Stomach (tissue), 4 donors: ENCODE measurements around the gene AGAP9.
"Not testable (repeated sequence)": the region's sequence is repeated elsewhere in the genome, so short reads cannot be mapped to it uniquely, and the experiment has no call there.

Experiments used
- POLR2A ChIP-seq, 4 donors: fragments of 450-650 bp; IDR thresholded peaks; one replicate each; pipeline ENCODE4 v1.6.1; 2016; ENCODE audit warnings: antibody characterized with exemption in 4 of 4, control low read depth in 2 of 4, mild to moderate bottlenecking in 1 of 4, moderate library complexity in 1 of 4
- TF ChIP-seq, protein P1 (sequence below), 7 experiments: fragments of 450-650 bp in 4 of 7; fragments of 200-600 bp in 3 of 7; sonication (generic) in 3 of 7; IDR thresholded peaks; one replicate each; pipeline ENCODE4 v1.5.1; 2016 to 2019; ENCODE audit warnings: antibody characterized with exemption in 7 of 7, control low read depth in 2 of 7, mild to moderate bottlenecking in 1 of 7

GRCh38 chr10:47481768-47482181 lies 41.7 kb downstream of the AGAP9 start:
- TF ChIP-seq, protein P1, sequence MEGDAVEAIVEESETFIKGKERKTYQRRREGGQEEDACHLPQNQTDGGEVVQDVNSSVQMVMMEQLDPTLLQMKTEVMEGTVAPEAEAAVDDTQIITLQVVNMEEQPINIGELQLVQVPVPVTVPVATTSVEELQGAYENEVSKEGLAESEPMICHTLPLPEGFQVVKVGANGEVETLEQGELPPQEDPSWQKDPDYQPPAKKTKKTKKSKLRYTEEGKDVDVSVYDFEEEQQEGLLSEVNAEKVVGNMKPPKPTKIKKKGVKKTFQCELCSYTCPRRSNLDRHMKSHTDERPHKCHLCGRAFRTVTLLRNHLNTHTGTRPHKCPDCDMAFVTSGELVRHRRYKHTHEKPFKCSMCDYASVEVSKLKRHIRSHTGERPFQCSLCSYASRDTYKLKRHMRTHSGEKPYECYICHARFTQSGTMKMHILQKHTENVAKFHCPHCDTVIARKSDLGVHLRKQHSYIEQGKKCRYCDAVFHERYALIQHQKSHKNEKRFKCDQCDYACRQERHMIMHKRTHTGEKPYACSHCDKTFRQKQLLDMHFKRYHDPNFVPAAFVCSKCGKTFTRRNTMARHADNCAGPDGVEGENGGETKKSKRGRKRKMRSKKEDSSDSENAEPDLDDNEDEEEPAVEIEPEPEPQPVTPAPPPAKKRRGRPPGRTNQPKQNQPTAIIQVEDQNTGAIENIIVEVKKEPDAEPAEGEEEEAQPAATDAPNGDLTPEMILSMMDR (IDR thresholded peaks at IDR 0.05) = not testable (repeated sequence)
- not testable (repeated sequence) for TF ChIP-seq POLR2A (IDR thresholded peaks at IDR 0.05)
